Adrenal gland (tissue), 12 donors: ENCODE measurements around the gene DCDC2B. TPM values are rescaled to one million over a fixed set of nuclear protein-coding genes. Genes with fewer than 3 reads are reported as not detected.

ENCODE experiments used
- DNase-seq, 7 donors: peaks; one replicate each; pipeline ENCODE4 v3.0.0-alpha.2; 2019 to 2020
- H3K27ac ChIP-seq, 5 donors: fragments of 200-600 bp; sonication (generic) in 4 of 5; 1 replicate in 3 of 5; 2 replicates in 2 of 5; pipeline versions ENCODE4 v1.5.1 to v1.8.0; 2016 to 2020; ENCODE audit warnings: mild to moderate bottlenecking in 1 of 5
- H3K27me3 ChIP-seq: fragments of 200-600 bp; 2 replicates; pipeline ENCODE4 v1.8.0; 2021
- H3K36me3 ChIP-seq, 2 donors: fragments of 200-600 bp; replicated peaks in 1 of 2; 1 replicate in 1 of 2; 2 replicates in 1 of 2; pipeline versions ENCODE4 v1.5.1 to v1.8.0; 2018 to 2022
- H3K4me1 ChIP-seq, 2 donors: fragments of 200-600 bp; replicated peaks in 1 of 2; 1 replicate in 1 of 2; 2 replicates in 1 of 2; pipeline versions ENCODE4 v1.5.1 to v1.8.0; 2018 to 2021
- H3K4me3 ChIP-seq, 4 donors: fragments of 200-600 bp; sonication (generic) in 3 of 4; one replicate each; pipeline ENCODE4 v1.5.1; 2016 to 2018
- H3K9me3 ChIP-seq, 3 donors: fragments of 200-600 bp; sonication (generic) in 1 of 3; replicated peaks in 1 of 3; 1 replicate in 2 of 3; 2 replicates in 1 of 3; pipeline versions ENCODE4 v1.5.1 to v1.8.0; 2016 to 2021
- POLR2A ChIP-seq, 2 donors: fragments of 450-650 bp; IDR thresholded peaks; one replicate each; pipeline ENCODE4 v1.6.1; 2017; ENCODE audit warnings: antibody characterized with exemption in 2 of 2, mild to moderate bottlenecking in 2 of 2, moderate library complexity in 1 of 2
- WGBS, 4 donors: extraction: QIAGEN DNeasy Blood & Tissue Kit in 2 of 4; methylation state at CpG; one replicate each; pipeline versions ENCODE4 v1.1.5 to v1.1.7; 2013 to 2017; 5-methylcytosine and 5-hydroxymethylcytosine counted together
- intact Hi-C, 2 donors: fragments of 100-400 bp; cut with DNase I; formaldehyde crosslinking; loops; one replicate each; pipeline versions ENCODE4 v1.14.1 to v1.15.0; 2022 to 2023
- polyA plus RNA-seq, 3 donors: library from polyadenylated mRNA; stranded (reverse); fragments of 200-250 nt in 2 of 3; fragments of 350-450 nt in 1 of 3; fragmentation: Illumina TruSeq in 1 of 3; extraction: RNeasy Lipid Tissue Mini Kit (QIAGEN cat#74804) in 1 of 3; gene quantifications; one replicate each; pipeline ENCODE4 v1.2.3, GENCODE V29; 2013 to 2014
- total RNA-seq, 9 donors: library from RNA; depleted of rRNA in 4 of 9; stranded (reverse); fragments of >200 nt in 4 of 9; fragments of 120-200 nt in 1 of 9; fragmentation: NEBNext Ultra II Directional in 1 of 9; extraction: Animal tissue kit (Norgen Biotek cat#: 25700) in 1 of 9; gene quantifications; one replicate each; pipeline versions ENCODE4 v1.1.0 to v1.2.4, GENCODE V29; 2013 to 2023
- TF ChIP-seq, protein P1 (sequence below), 6 experiments: fragments of 450-650 bp in 4 of 6; fragments of 200-600 bp in 2 of 6; sonication (generic) in 1 of 6; IDR thresholded peaks; 1 replicate in 5 of 6; 2 replicates in 1 of 6; pipeline versions ENCODE4 v1.5.1 to v1.8.0; 2016 to 2021; ENCODE audit warnings: antibody characterized with exemption in 6 of 6, mild to moderate bottlenecking in 2 of 6, moderate library complexity in 1 of 6
- donor health status: healthy with polysubstance abuse.
- donor health status: Bipolar disorder and iron deficiency.
- donor health status: DM: yes; HTN: yes; CAD: no.
- donor health status: DM: no; HTN: no; CAD: no.
- donor health status: DM: no; HTN: no; CAD: no.
- donor health status: DM: yes; HTN: yes; CAD: no.

Gene DCDC2B
- total and polyA plus RNA-seq, 12 donors = not detected

DNA sequence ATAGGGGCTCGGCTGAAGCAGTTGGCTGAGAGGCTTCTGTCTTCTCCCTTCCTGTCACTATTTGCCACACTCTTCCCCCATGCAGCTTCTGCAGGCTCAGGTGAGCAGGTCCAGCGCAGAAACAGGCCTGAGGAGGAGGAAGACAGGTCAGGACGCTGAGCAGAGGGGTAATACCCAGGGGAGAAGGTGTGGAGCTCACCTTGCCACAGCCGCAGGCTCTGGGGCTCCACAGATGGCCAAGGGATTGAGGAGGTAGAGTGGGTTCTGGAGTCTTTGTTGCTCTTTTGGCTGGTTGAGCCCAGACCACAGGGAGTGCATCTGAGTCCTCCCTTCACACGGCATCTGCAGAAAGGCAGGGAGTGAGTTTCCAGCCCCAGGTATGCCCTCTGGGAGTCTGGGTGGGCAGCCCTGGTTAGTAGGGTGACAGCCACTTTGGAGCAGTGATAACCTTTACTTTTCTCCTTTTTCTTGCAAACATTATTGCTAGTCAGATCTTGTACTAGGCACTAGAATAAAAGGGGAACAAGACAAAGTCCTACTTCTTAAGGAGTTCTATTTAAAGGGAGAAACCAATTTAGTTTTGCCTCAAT, 23.0 kb downstream of the DCDC2B start:
- Histone ChIP-seq H3K27ac (no peak overlapping the region), H3K27me3 (no peaks in the 10 kb centered on the region), H3K9me3 (no peaks in the 10 kb centered on the region), H3K4me3 (no peak overlapping the region), H3K36me3 (peaks cover 0 to 62% of the 10 kb centered on the region in 2 donors), H3K4me1 (peaks cover 19 to 26% of the 10 kb centered on the region in 2 donors)
- WGBS, 4 donors = 86 to 92% (median 90%) methylated on average over 5 of the region's 5 CpGs
- no peak for DNase-seq
- no peak for TF ChIP-seq POLR2A (IDR thresholded peaks at IDR 0.05)
- TF ChIP-seq, protein P1, sequence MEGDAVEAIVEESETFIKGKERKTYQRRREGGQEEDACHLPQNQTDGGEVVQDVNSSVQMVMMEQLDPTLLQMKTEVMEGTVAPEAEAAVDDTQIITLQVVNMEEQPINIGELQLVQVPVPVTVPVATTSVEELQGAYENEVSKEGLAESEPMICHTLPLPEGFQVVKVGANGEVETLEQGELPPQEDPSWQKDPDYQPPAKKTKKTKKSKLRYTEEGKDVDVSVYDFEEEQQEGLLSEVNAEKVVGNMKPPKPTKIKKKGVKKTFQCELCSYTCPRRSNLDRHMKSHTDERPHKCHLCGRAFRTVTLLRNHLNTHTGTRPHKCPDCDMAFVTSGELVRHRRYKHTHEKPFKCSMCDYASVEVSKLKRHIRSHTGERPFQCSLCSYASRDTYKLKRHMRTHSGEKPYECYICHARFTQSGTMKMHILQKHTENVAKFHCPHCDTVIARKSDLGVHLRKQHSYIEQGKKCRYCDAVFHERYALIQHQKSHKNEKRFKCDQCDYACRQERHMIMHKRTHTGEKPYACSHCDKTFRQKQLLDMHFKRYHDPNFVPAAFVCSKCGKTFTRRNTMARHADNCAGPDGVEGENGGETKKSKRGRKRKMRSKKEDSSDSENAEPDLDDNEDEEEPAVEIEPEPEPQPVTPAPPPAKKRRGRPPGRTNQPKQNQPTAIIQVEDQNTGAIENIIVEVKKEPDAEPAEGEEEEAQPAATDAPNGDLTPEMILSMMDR (IDR thresholded peaks at IDR 0.05) = no peak
- intact Hi-C loops = no loop called here

DNA sequence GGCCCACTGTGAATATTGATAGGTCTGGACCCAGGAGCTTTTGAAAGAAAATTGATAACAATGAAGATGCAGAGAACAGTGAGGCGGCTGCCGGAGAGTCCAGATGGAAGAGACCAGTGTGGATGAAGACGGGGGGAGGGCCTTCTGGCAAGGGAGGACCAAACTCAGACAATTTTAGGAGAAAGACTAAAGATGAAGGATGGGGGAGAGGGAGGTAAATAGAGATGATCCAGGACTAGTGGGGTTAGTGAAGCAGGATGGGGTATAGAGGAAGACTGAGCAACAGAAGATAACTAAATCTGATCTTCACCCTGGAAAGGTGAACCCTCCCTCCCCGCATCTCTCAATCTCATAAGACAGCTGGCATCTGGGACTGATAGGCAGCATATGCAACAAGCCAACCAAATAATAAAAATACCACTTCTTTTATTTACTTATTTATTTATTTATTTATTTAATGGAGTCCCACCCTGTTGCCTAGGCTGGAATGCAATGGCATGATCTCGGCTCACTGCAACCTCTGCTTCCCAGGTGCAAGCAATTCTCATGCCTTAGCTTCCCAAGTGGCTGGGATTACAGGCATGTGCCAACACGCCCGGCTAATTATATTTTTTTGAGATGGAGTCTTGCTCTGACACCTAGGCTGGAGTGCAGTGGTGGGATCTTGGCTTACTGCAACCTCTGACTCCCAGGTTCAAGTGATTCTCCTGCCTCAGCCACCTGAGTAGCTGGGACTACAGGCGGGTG, 23.8 kb downstream of the DCDC2B start:
- no peak overlapping the region for H3K4me3 ChIP-seq
- TF ChIP-seq POLR2A (IDR thresholded peaks at IDR 0.05) = no peak
- TF ChIP-seq, protein P1 (IDR thresholded peaks at IDR 0.05) = no peak
- intact Hi-C loops = no loop called here
- 87 to 97% (median 93%) methylated on average over 8 of the region's 8 CpGs for WGBS, 4 donors
- no peak overlapping the region for H3K27ac ChIP-seq
- no peaks in the 10 kb centered on the region for H3K9me3 ChIP-seq
- peaks cover 19 to 29% of the 10 kb centered on the region in 2 donors for H3K4me1 ChIP-seq
- no peaks in the 10 kb centered on the region for H3K27me3 ChIP-seq
- peaks cover 0 to 54% of the 10 kb centered on the region in 2 donors for H3K36me3 ChIP-seq
- no peak for DNase-seq

GRCh38 chr1:32234792-32235191, 25.9 kb downstream of the DCDC2B start:
- no peaks in the 10 kb centered on the region for H3K27me3 ChIP-seq
- peaks cover 0 to 34% of the 10 kb centered on the region in 2 donors for H3K36me3 ChIP-seq
- no peaks in the 10 kb centered on the region for H3K9me3 ChIP-seq
- WGBS, 4 donors = 79 to 91% (median 91%) methylated on average over 6 to 7 of the region's 7 CpGs
- no peak for TF ChIP-seq POLR2A (IDR thresholded peaks at IDR 0.05)
- TF ChIP-seq, protein P1 (IDR thresholded peaks at IDR 0.05) = no peak
- DNase-seq = no peak
- no peak overlapping the region for H3K4me3 ChIP-seq
- H3K27ac ChIP-seq = peak overlapping the region; percentile 71 to 96 (median 87)
- H3K4me1 ChIP-seq = peaks cover 19 to 32% of the 10 kb centered on the region in 2 donors
- intact Hi-C loops = no loop called here

DNA sequence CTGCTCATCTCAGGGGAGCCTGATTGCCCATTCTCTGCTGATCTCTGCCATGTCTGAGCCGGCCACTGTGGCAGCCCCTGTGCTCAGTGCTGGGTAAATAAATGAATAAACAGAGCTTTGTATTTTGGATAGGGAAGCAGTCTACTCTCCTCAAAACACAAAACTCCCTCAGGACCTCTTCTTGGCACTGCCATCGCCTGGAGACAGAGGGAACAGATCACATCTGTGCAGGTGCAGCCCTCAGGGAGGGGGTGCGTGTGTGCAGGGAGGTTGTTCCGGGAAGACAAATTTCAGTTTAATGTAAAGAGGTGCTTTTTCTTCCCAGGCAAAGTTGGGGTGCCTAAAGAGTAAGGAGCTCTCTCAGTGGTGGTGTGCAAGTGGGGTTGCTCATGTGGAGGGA, 30.4 kb downstream of the DCDC2B start:
- Histone ChIP-seq H3K4me3 (peak overlapping the region in 1 of 4 donors; percentile 60), H3K4me1 (peaks cover 31 to 49% of the 10 kb centered on the region in 2 donors), H3K36me3 (peaks cover 0 to 7% of the 10 kb centered on the region in 2 donors), H3K9me3 (no peaks in the 10 kb centered on the region), H3K27me3 (no peaks in the 10 kb centered on the region), H3K27ac (peak overlapping the region in 4 of 5 donors; percentile 68 to 95 (median 88))
- DNase-seq = no peak
- WGBS, 4 donors = 53 to 73% (median 62%) methylated on average over 4 of the region's 4 CpGs
- TF ChIP-seq, protein P1 (IDR thresholded peaks at IDR 0.05) = no peak
- no peak for TF ChIP-seq POLR2A (IDR thresholded peaks at IDR 0.05)
- intact Hi-C loops = no loop called here
